GM12873 (cell line): ENCODE results near the gene CHTF18.

Source experiments
- CTCF ChIP-seq: IDR thresholded peaks from 2 replicates; pipeline ENCODE4 v1.5.1; 2012; ENCODE audit warnings: low read depth, mild to moderate bottlenecking, moderate library complexity, low read length, control low read depth; ENCODE audit not compliant: insufficient read depth; ENCODE audit errors: missing control alignments

The CHTF18 gene

GRCh38 chr16:797120-797420 is 8.7 kb downstream of the CHTF18 start:
- no peak for TF ChIP-seq CTCF

DNA sequence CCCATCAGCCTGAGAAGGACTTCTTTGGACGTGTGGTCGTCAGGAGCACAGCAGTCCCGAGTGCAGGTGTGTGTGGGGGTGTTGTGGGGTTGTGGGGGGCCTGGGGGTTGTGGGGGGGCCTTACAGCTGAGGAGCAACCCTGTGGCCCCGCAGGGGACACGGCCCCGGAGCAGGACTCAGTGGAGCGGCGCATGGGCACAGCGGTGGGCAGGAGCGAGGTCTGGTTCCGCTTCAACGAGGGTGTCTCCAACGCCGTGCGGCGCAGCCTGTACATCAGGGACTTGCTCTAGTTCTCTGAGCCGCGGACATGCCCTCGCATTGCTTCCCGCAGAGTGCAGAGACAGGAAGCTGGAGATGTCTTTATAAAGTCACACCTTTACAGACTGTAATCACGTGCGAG is 9.3 kb downstream of the CHTF18 start:
- no peak for TF ChIP-seq CTCF

- TF ChIP-seq CTCF, result no peak
These were observed 10.2 kb downstream of the CHTF18 start for GRCh38 chr16:798666-799065.

DNA sequence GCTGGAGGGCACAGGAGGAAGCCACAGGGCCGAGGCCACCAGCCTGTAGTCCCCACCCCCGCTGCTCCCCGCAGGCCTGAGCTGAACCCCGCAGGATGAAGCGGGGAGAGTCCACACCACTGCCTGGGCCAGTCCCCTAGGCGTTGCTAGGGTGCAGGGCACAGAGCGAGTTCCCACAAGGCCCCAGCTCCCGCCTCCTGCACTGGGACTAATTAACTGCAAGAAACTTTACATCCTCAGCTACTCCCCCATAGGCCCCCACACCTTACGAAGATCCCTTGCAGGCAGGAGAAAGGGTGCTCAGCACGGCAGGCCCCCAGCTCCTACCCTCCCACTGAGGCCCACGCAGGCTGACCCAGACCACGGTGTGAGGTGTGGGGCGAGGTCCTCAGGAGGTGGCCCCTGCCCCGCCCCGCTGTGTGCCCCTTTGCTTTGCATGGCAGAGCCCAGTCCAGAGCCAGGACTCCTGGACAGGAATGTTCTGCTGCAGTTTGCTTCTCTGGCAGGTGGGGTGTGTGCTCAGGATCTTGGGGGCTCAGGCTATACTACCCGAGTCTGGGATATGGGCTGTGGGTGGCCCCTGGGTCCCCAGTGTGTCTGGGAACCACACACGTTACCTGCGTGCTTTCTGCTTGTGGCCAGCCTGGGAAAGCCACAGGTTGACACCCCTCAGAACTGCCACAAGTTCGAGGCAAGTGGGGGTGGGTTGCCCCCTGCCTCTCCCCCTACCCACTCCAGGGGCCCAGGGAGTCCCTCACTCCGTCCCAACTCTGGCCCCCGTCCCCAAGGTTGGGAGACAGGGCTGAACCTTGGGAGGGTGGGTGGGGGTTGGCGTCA is 10.9 kb downstream of the CHTF18 start:
- no peak for TF ChIP-seq CTCF

DNA sequence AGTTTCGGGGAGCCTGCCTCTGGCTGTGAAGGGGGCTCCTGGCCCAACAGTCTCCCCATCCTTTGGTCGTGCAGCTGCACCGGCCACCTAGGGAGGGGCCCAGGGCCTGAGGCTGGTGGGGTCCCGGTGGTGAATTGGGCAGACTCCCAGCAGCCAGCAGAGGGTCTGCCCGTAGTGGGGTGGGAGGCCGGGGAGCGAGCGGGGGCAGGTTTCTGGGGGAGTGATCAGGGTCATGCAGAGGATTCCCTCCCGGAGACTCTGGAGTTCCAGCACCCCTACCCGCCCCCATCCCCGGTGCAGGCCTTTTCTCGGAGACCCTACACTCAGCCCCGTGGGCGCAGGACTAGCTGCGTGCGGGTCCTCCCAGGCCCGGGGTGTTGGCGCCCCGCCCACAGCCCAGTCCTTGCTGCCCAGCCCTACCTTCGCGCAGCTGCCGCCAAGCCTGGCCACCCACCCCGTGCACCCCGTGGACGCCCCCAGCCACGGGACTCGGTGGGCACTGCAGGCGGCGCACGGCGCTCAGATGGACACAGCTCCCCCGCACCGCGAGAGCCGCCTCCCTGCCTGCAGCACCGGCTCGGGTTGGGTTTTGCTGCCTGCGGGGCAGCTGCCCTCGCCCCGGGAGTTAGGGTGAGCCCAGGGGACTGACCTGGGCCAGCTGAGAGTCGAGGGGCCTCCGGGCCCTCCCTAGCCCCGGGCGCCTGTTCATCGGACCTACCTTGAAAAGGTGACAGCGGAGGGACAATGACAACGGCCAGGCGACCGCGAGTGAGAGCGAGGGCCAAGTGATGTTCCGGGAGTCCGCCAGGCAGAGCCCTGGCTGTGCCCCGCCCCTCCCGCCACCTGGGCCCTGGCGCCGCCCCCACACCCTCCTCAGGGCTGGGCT is 11.8 kb downstream of the CHTF18 start, which contains the start of gene GNG13:
Gene GNG13, minus strand, starts transcription at position 787 of the 886 bp plus-strand sequence. CDS start 1,657 bp downstream, outside the sequence.
- no peak for TF ChIP-seq CTCF

DNA sequence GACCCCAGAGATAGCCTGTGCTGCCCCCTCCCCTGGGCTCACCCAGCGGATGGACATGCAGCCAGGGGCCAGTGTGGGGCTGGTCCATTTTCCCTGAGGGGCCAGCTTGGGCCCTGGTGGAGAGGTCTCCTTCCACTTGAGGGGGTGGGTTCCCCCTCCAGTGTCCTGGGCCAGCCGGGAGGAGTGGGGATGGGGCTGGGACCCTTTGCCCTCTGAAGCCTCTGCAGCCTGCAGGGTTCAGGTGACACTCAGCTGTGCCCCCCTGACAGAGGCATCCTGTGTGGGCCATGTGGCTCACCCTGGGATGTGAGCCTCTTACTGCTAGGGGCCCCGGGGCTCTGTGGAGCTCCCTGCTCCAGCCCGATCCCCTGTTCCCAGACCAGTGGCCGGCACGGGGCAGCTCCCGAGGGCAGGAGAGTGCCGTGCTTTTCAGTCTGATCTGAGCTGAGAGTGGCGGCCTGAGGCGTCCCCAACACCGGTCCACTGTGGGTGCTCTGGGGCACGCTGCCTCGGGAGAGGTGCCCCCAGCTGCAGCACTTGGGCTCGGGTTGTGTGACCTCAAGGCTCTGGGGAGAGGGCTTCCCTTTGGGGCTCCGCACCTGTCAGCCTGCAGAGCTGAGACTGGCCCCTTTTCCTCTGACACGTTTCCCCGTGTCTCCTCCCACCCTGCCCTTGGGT is 12.6 kb downstream of the CHTF18 start:
- TF ChIP-seq CTCF, result no peak
